PC-9 (cell line): Measurements from ENCODE around the gene PPM1H. TPM values are rescaled to one million over a fixed set of nuclear protein-coding genes. Genes with fewer than 3 reads are reported as not detected.

Experiments used
- BruUV-seq: library from RNA; stranded (reverse); fragments of 400-500 nt; replicated peaks from 2 replicates; lab custom pipeline; 2021; lab: Mats Ljungman, UMichigan
- CTCF ChIA-PET: fragments of 300-600 bp; sonication (Branson Sonifier 250); formaldehyde crosslinking; loops from one replicate; lab custom pipeline; 2022; ENCODE audit warnings: antibody characterized with exemption; lab: Charles Lee
- POLR2A ChIA-PET: fragments of 300-600 bp; sonication (Branson Sonifier 250); formaldehyde crosslinking; loops from one replicate; lab custom pipeline; 2022; ENCODE audit warnings: antibody characterized with exemption; ENCODE audit not compliant: unreplicated experiment; lab: Charles Lee
- DNase-seq, 2 experiments: peaks; one replicate each; pipeline versions ENCODE4 v3.0.0 to v3.0.0-alpha.2; 2015 to 2022; ENCODE audit warnings: mixed read lengths in 1 of 2
- H2AFZ ChIP-seq: fragments of 200-600 bp; sonication (generic); 2 replicates; pipeline ENCODE4 v1.8.1; 2017; ENCODE audit warnings: antibody characterized with exemption
- H3F3A ChIP-seq: fragments of 200-600 bp; sonication (generic); 2 replicates; pipeline ENCODE4 v1.8.1; 2017; ENCODE audit warnings: antibody characterized with exemption, mild to moderate bottlenecking, low read depth; ENCODE audit not compliant: insufficient read depth
- H3K27ac ChIP-seq: fragments of 200-600 bp; sonication (generic); 2 replicates; pipeline ENCODE4 v1.6.1; 2016; ENCODE audit warnings: mixed run types
- H3K27me3 ChIP-seq: fragments of 200-600 bp; sonication (generic); 2 replicates; pipeline ENCODE4 v1.6.1; 2016; ENCODE audit warnings: low read depth, mixed run types; ENCODE audit not compliant: insufficient read depth
- H3K36me3 ChIP-seq: fragments of 200-600 bp; sonication (generic); 2 replicates; pipeline ENCODE4 v1.6.1; 2016; ENCODE audit warnings: low read depth, mixed run types
- H3K4me1 ChIP-seq: fragments of 200-600 bp; sonication (generic); replicated peaks from 2 replicates; pipeline ENCODE4 v1.6.1; 2016; ENCODE audit warnings: mixed run types; ENCODE audit not compliant: insufficient read depth
- H3K4me2 ChIP-seq: fragments of 200-600 bp; sonication (generic); 2 replicates; pipeline ENCODE4 v1.6.1; 2017; ENCODE audit warnings: mixed run types
- H3K4me3 ChIP-seq: fragments of 200-600 bp; sonication (generic); 2 replicates; pipeline ENCODE4 v1.6.1; 2016; ENCODE audit warnings: mixed run types
- H3K79me2 ChIP-seq: fragments of 200-600 bp; sonication (generic); 2 replicates; pipeline ENCODE4 v1.6.1; 2017; ENCODE audit warnings: low read depth, mixed run types
- H3K9me2 ChIP-seq: fragments of 200-600 bp; sonication (generic); 2 replicates; pipeline ENCODE4 v1.8.1; 2017; ENCODE audit warnings: mild to moderate bottlenecking; ENCODE audit not compliant: insufficient read depth
- H3K9me3 ChIP-seq: fragments of 200-600 bp; sonication (generic); 2 replicates; pipeline ENCODE4 v1.8.1; 2016; ENCODE audit warnings: low read depth; ENCODE audit not compliant: insufficient read depth
- H4K20me1 ChIP-seq: fragments of 200-600 bp; sonication (generic); 2 replicates; pipeline ENCODE4 v1.8.1; 2017; ENCODE audit not compliant: insufficient read depth
- CTCF ChIP-seq: fragments of 200-600 bp; sonication (generic); conservative IDR thresholded peaks from 2 replicates; pipeline ENCODE4 v1.6.1; 2017; ENCODE audit warnings: mixed run types, antibody characterized with exemption, mild to moderate bottlenecking, moderate library complexity
- EZH2 ChIP-seq: fragments of 200-600 bp; sonication (generic); IDR thresholded peaks from 2 replicates; pipeline ENCODE4 v1.8.0; 2017; ENCODE audit warnings: antibody characterized with exemption, low read depth
- intact Hi-C: fragments of 100-400 bp; cut with micrococcal nuclease; formaldehyde crosslinking; loops from one replicate; pipeline ENCODE4 v1.10.0; 2022; ENCODE audit not compliant: unreplicated experiment
- total RNA-seq: library from RNA; stranded (reverse); gene quantifications from 2 replicates; pipeline ENCODE4 v1.2.3, GENCODE V29; 2021

PPM1H gene
- total RNA-seq, 1 experiment from 2014 or later: 11.4 TPM

DNA sequence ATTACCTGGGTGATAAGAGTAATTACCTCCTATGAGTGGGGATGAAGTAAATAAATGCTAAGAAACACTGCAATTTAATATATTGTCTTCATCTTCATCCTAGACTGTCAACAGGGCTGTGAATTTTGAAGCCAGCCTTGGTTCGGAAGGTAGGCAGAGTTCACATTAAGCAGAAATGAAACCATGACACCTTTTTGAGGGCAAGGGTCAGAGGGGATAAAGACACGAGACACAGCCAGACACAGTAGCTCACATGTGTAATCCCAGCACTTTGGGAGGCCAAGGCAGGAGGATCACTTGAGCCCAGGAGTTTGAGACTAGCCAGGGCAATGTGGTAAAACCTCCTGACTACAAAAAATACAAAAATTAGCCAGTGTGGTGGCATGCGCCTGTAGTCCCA lies 243.6 kb downstream of the PPM1H start:
- Histone ChIP-seq H2AFZ (no peak overlapping the region), H3K79me2 (no peaks in the 10 kb centered on the region), H3K27me3 (no peaks in the 10 kb centered on the region), H3K4me3 (no peak overlapping the region), H3F3A (no peaks in the 10 kb centered on the region), H3K27ac (no peak overlapping the region), H3K9me2 (no peaks in the 10 kb centered on the region), H4K20me1 (no peaks in the 10 kb centered on the region), H3K4me1 (no peaks in the 10 kb centered on the region), H3K9me3 (no peaks in the 10 kb centered on the region), H3K4me2 (no peak overlapping the region), H3K36me3 (0 out of 2 replicates have a peak, but pooled peaks cover 10% of the 10 kb centered on the region)
- ChIA-PET POLR2A (no interaction called here), CTCF (no interaction called here)
- no TSS peak for BruUV-seq
- no peak for TF ChIP-seq EZH2
- no peak for TF ChIP-seq CTCF
- intact Hi-C loops: no loop called here
- no peak for DNase-seq

DNA sequence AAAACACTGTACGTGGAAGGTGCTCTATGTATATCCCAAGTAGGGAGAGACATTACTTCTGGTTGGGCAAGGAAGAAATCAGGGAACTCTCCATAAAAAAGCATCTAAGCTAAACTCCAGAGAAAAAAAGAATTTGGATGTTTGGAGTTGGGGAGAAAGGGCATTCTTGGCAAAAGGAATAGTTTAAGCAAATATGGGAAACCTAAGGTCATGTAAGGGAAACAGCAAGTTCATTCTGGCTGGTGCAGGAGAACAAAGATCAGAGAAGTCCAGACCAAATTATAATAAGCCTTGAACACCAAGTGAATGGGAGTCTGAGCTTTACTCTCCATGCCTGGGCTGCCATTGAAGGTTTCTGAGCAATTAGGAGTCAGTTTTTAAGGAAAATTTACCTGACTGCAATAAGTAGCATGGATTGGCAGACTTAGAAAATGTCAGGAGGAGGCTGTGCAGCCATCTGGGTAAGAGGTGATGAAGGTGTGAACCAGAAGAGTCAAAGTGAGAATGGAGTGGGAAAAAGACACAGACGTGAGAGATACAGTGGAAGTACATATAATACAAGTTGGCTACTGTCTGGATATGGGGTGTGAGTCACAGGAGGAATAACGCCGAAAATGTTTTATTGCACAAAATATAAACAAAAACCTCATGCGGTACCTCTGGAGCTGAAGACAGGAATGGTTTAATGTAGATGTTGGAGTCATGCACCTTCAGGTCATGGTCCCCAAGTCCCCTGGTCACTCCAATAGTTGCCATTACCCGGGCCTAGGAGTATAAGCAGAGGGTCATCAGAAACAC lies 245.7 kb downstream of the PPM1H start:
- Histone ChIP-seq H3K36me3 (0 out of 2 replicates have a peak, but pooled peaks cover 10% of the 10 kb centered on the region), H3K4me2 (no peak overlapping the region), H3F3A (0 out of 2 replicates have a peak, but pooled peaks cover 1% of the 10 kb centered on the region), H3K4me3 (no peak overlapping the region), H3K27ac (no peak overlapping the region), H3K79me2 (no peaks in the 10 kb centered on the region), H2AFZ (no peak overlapping the region), H3K9me2 (no peaks in the 10 kb centered on the region), H3K9me3 (no peaks in the 10 kb centered on the region), H3K4me1 (no peaks in the 10 kb centered on the region), H3K27me3 (no peaks in the 10 kb centered on the region), H4K20me1 (no peaks in the 10 kb centered on the region)
- CTCF ChIA-PET: no interaction called here
- no peak for DNase-seq
- TF ChIP-seq EZH2 (no peak), CTCF (no peak)
- POLR2A ChIA-PET: interaction anchor here (0.6 kb wide), 1 partner anchor 47 kb away, joined by 4 read pairs; no protein-coding TSS in a partner anchor
- BruUV-seq: no TSS peak
- intact Hi-C loops: no loop called here

- Histone ChIP-seq H3K27ac (no peak overlapping the region), H3K79me2 (no peaks in the 10 kb centered on the region), H3F3A (0 out of 2 replicates have a peak, but pooled peaks cover 3% of the 10 kb centered on the region), H3K27me3 (no peaks in the 10 kb centered on the region), H3K9me2 (no peaks in the 10 kb centered on the region), H2AFZ (no peak overlapping the region), H3K4me2 (no peak overlapping the region), H4K20me1 (no peaks in the 10 kb centered on the region), H3K9me3 (no peaks in the 10 kb centered on the region), H3K4me3 (no peak overlapping the region), H3K4me1 (no peaks in the 10 kb centered on the region), H3K36me3 (0 out of 2 replicates have a peak, but pooled peaks cover 7% of the 10 kb centered on the region)
- TF ChIP-seq CTCF (no peak), EZH2 (no peak)
- intact Hi-C loops: no loop called here
- no TSS peak for BruUV-seq
- DNase-seq: no peak
- POLR2A ChIA-PET: no interaction called here
- CTCF ChIA-PET: no interaction called here
These were observed 248.0 kb downstream of the PPM1H start for GRCh38 chr12:62686938-62687337.
